NCI-H446 (cell line): ENCODE measurements around the gene SRPRB.

Source experiments
- DNase-seq, 2 experiments: peaks; one replicate each; lab custom pipeline; 2025; lab: John Stamatoyannopoulos, UW

Gene SRPRB

DNA sequence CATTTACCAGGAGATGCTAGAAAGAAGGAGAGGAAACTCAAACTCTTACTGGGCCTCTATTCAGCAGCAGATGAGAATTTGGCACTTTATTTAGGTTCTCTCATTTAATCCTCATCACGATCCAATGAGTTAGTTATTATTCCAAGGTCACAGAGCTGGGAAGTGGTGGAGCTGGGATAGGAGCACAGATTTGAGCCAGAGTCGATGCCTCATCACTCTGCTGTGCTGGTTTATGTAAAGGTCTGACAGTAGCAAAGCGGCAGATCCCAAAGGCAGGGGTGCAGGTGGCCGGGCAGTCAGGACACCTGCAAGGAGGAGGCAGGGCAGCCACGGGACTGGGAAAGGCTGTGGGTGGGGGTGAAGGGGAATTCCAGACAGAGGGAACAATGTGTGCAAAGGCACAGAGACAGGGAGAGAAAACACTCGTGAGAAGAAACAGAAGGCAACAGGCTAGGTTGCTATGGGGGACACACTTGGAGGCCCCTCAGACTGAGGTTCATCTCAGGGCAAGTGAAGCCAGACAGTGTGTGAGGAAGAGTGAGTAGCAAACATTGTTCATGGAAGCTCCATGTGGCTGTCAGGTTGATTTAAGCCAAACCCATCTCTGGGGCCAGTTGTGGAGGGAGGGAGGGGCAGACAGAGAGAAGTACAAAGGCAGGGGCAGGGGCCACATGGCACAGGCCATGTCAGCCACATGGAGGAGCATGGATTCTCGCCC is 63.3 kb downstream of the SRPRB start:
- DNase-seq: no peak

DNA sequence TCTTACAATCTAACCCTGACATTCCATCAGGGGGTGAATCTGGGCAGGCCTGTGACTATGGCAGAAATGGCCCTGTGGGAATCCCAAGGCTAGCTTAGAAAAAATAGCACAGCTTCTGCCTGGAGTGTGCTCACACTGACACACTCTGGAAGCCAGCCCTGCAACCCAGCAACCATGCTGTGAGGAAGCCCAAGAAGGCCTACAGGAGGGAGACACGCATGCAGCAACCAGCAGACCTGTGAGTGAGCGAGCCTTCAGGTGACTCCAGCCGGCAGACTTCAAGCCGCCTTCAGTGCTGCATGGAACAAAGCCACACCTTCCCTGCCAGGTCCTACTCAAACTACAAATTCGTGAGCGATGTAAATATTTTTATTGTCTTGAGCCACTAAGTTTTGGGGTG is 64.0 kb downstream of the SRPRB start:
- DNase-seq: no peak

DNA sequence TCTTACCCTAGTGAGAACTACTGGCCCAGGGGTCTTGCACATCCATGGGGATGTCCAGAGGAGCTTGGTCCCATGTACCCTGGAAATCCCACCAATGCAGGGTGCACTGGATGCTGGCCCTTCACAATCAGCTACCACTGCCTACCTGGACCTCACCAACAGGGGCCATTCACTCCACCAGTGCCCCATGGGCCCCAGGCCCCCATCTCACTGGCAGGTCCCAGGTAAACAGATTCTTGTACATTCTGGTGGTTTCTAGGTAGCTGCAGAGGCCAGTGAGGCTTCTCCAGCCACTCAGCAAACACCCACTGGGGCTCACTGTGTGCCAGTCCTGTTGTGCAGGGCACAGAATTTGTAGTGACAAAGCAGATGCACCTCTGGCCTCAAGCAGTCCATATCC is 65.2 kb downstream of the SRPRB start:
- no peak for DNase-seq
